ENCODE measurements around the gene CLEC2L. TPM values are rescaled to one million over a fixed set of nuclear protein-coding genes. Genes with fewer than 3 reads are reported as not detected.

The CLEC2L gene
- total and polyA plus RNA-seq, 2 experiments from 2014 or later: not detected

- peaks cover 11% of the 10 kb centered on the region for H3K4me1 Mint-ChIP-seq
Measured at GRCh38 chr7:139534966-139535651, 11.6 kb downstream of the CLEC2L start.

More at GRCh38 chr7:139534966-139535651, 11.6 kb downstream of the CLEC2L start:
- ATAC-seq (no peak), DNase-seq (ENCODE audit: low spot score) (no peak)
- no peak overlapping the region for H3K27ac Mint-ChIP-seq
- H3K9me2 ChIP-seq (ENCODE audit: insufficient read depth): 0 out of 2 replicates have a peak, but pooled peaks cover 3% of the 10 kb centered on the region
- no peaks in the 10 kb centered on the region for H3K9me3 Mint-ChIP-seq
- no peaks in the 10 kb centered on the region for H3F3A ChIP-seq (replicated peaks; ENCODE audit: low read depth)
- no peaks in the 10 kb centered on the region for H4K20me1 ChIP-seq (replicated peaks; ENCODE audit: insufficient read depth)
- no peak for TF ChIP-seq POLR2AphosphoS5 (IDR thresholded peaks at IDR 0.05; ENCODE audit: low read depth)
- no peak for TF ChIP-seq EZH2 (IDR thresholded peaks at IDR 0.05; ENCODE audit: low read depth, unreplicated experiment)
- no peak for TF ChIP-seq REST (IDR thresholded peaks at IDR 0.05; ENCODE audit: unreplicated experiment)
- TF ChIP-seq NANOG (IDR thresholded peaks at IDR 0.05; ENCODE audit: borderline replicate concordance): no peak
- TF ChIP-seq ETS1 (IDR thresholded peaks at IDR 0.05): no peak
- TF ChIP-seq ZNF114 (CRISPR knock-in tag; IDR thresholded peaks at IDR 0.05): no peak
- no peak for TF ChIP-seq EZH2phosphoT487 (IDR thresholded peaks at IDR 0.05; ENCODE audit: unreplicated experiment)
- TF ChIP-seq ZNF331 (CRISPR knock-in tag; IDR thresholded peaks at IDR 0.05; ENCODE audit: low read depth): no peak
- TF ChIP-seq ZNF462 (CRISPR knock-in tag; IDR thresholded peaks at IDR 0.05): no peak
- no peak for TF ChIP-seq CTCF (conservative IDR thresholded peaks at IDR 0.05; ENCODE audit: low read depth in 2 of 2)
- TF ChIP-seq STAT1 (IDR thresholded peaks at IDR 0.05; ENCODE audit: unreplicated experiment): no peak
- TF ChIP-seq JUNB (IDR thresholded peaks at IDR 0.05; ENCODE audit: unreplicated experiment): no peak
- no peak for TF ChIP-seq CREB1 (CRISPR knock-in tag; IDR thresholded peaks at IDR 0.05; ENCODE audit: low read depth)
- H3K36me3 ChIP-seq (ENCODE audit: insufficient read depth): no peaks in the 10 kb centered on the region
- H2AFZ ChIP-seq: no peak overlapping the region
- H3K4me1 ChIP-seq (ENCODE audit: insufficient read depth): no peaks in the 10 kb centered on the region
- H3K27me3 Mint-ChIP-seq (ENCODE audit: insufficient read depth, low read depth, poor library complexity): no peaks in the 10 kb centered on the region
- no peak overlapping the region for H3K4me3 ChIP-seq
- H3K27ac ChIP-seq (ENCODE audit: low read depth): no peak overlapping the region
- no peaks in the 10 kb centered on the region for H3K27me3 ChIP-seq (ENCODE audit: insufficient read depth)
- H3K79me2 ChIP-seq (replicated peaks; ENCODE audit: insufficient read depth): no peaks in the 10 kb centered on the region
- H3K4me3 Mint-ChIP-seq: no peak overlapping the region
- no peaks in the 10 kb centered on the region for H3K36me3 Mint-ChIP-seq (ENCODE audit: low read depth)
- no peak overlapping the region for H3K4me2 ChIP-seq

All from GM23338 (cell line).